CD4-positive, alpha-beta T cell treated with Interferon gamma for 1 hour (primary cell): ENCODE data around the gene UBASH3A.
"Not testable (repeated sequence)": the region's sequence is repeated elsewhere in the genome, so short reads cannot be mapped to it uniquely, and the experiment has no call there.

ENCODE experiments used
- DNase-seq: peaks from one replicate; pipeline ENCODE4 v3.0.0-alpha.2; 2020

Gene UBASH3A

DNA sequence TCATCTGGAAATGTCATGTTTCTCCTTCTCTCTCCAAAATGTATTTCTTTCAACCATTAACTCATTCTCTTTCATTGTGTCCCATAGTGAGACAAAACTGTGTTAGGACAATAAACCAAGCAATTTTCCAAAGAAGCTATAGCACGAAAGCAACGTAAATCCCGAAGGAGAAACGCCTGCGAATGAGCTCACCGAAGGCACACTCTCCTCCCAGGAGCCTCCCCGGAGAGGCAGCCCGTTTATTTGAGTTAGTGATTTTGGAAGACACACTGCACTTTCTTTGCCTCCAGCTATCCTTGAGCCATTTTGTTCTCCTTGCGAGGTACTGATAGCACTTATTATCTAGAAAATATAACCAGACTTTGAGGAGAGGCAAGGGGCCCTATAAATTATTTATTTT is 51.1 kb downstream of the UBASH3A start:
- DNase-seq, result no peak

DNA sequence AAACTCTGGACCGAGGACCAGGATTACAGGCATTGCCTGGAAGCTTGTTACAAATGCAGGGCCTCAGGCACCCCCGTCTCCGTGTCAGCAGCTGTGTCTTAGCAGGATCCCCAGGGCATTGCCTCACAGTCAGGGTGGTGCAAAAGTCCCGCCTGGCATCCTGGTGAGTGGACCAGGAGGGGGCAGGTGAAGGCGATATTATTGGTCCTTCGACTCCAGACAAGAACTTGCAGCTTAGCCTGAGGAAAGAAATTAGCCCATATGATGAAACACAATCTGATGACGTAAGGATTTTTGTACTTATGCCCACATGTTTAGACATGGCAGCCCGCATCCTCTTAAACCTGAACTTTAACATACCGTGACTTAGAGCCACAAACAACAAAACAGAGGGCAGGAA is 51.5 kb downstream of the UBASH3A start:
- no peak for DNase-seq

DNA sequence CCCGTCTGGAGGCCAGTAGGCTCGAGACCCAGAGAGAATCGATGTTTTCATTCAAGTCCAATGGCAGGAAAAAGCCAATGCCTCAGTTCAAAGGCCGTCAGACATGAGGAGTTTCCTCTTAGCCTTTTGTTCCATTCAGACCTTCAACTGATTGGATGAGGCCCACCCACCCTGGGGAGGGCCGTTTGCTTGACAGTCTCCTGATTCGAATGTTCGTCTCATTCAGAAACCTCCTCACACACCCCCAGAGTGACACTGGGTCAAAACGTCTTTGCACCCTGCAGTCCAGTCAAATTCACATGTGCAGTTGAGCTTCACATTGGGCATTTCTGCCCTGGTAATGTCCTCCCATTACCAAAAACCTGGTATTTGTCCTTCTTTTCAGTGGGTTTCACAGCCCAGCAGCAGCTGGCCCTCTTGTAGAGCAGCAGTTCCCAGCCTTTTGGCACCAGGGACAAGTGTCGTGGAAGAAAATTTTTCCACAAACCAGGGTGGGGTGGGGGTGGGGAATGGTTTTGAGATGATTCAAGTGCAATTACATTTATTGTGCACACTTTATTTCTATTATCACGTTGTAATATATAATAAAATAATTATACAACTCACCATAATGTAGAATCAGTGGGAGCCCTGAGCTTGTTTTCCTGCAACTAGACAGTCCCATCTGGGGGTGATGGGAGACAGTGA is 52.2 kb downstream of the UBASH3A start:
- DNase-seq, result no peak

DNA sequence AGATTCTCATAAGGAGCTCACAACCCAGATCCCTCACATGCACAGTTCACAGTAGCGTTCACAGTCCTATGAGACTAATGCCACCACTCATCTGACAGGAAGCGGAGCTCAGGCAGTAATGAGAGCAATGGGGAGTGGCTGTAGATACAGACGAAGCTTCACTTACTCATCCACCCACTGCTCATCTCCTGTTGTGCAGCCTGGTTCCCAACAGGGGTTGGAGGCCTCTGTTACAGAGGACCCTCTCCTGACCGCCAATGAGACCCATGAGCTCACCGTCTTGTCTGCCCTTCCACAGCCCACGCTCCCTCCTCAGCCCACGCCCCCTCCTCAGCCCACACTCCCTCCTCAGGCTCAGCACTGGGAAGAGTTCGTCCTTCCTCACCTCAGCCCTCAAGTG is 52.8 kb downstream of the UBASH3A start:
- DNase-seq, result peak; percentile 8

DNA sequence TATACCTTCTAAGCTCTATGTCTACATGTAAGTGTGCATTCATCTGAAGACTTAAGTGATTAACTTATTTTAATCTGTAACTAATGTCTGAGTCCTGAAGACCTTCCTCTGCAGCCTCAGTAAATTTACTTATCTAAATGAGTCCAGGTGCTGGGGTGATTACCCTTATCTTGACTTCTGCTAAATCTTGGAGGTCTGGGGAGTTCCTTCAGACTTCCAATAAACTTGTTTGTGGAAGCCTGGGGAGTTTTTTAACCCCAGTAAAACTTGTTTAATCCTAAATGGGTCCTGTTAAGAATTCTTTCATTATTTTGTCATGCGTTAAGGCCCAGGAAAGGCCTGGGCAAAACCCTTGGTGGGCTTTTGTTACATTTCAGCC is 55.4 kb downstream of the UBASH3A start:
- DNase-seq, result no peak

DNA sequence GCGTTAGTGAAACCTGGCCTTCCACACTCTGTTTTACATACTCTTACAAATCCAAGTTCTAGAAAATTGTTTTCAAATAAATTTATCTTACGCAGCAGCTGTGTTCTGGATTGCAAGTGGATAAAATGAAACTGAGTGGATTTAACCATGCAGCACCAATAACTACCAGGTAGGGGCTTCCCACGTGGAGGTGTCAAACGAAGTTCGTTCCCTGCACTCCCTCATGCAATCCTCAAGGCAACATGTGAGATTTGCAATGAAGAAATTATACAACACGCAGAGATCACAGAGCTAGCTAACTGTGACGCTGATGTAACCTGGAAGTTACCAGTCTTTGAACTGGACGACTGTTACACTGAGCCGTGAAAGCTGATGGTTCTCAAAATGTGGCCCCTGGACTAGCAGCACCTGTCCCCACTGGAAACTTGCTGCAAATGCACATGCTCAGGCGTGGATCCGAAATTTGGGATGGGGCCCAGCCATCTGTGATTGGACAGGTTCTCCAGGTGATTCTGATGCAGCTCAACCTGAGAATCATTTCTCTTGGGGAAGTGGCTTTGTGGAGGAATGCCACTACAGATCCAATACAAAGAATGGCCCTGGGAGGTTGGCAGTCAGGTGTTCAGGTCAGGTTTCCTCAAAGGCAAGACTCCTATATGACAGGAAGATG is 56.0 kb downstream of the UBASH3A start:
- DNase-seq, result no peak

DNA sequence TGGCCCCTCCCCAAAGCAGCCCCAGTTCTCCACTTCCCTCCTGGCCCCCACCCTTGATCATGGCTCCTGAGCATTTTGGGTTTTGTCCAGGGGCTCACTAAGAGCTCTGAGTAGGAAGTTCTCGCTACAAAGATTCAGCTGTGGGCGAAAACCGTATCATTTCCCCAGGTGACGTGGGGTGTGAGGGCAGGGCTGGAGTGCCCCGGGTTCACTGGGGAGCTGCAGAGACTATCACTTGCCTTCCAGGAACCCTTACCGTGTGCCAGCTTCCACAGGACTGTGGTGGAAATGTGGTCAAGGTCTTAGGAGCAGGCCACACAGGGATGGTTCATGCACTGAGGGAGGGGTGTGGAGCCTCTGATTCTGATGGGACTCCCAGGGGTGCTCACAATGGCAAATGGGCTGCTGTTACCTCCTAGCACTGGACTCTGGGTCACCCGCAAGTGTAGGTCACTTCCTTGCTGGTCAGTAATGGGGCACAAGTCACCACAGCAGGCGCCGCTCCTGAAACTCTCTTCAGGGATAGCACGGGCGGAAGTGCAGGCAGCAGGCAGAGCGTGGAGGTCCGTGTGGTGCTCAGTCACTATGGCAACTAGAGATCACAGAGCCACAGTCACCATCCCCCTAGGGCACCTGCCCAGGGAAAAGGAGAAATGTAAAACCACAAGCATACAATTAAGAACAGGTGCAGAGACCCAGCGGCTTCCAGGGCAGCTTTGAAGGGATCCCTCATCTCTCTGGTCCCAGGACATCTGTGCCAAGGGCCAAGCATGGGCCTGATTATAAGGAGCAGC is 56.9 kb downstream of the UBASH3A start:
- DNase-seq, result peak; percentile 82

DNA sequence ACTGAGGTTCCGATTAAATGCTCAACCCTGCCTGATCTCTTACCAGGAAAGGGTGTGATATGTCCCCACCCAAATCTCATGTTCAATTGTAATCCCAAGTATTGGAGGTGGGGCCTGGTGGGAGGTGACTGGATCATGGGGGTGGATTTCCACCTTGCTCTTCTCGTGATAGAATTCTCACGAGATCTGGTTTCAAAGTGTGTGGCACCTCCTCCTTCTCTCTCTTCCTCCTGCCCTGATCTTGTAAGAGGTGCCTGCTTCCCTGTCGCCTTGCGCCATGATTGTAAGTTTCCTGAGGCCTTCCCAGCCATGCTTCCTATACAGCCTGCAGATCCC is 57.5 kb downstream of the UBASH3A start:
- DNase-seq, result no peak

DNA sequence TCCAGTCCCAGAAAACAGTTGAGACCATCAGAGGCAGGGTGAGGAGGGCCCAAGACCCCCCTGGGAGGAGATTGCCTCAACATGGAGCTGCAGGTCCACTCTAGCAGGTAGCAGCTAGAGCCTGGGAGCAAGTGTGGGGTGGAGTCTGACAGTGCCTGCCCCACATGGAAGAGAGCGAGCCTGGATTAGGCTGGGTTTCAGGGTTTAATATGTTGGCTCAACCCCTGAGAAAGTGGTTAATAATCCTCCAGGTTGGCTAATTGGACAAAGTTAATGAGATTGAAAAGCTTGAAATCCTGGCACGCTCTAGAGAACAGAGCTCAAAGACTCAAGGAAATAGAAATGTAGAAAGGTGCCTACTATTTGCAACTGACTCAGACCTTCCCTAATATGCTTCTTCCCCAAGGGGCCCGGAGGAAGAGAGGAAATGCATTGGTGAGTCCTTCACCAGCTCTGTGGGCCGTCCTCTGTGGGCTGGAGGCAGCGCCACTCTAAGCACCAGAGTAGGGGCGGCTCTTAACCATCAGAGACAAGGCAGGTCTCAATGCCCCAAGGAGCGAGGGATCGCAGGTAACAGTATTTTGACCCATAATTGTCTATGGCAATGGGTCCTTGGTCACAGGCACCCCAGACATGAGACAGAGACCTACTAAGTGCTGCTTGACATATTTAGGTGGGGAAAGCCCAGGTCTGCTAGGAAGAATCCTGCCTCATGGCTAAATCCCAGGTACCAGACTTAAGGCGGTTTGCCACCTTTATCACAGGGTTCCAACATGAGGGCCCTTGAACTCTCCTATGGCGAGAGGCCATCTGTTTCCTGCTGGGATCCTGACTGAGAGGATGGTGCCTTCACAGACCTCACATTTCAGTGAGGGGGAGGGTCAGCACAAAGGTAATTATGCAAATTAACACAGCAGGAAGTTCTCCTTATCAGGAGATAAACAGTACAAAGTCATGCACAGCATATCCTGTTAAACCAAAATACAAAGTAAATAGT is 58.5 kb downstream of the UBASH3A start:
- no peak for DNase-seq

DNA sequence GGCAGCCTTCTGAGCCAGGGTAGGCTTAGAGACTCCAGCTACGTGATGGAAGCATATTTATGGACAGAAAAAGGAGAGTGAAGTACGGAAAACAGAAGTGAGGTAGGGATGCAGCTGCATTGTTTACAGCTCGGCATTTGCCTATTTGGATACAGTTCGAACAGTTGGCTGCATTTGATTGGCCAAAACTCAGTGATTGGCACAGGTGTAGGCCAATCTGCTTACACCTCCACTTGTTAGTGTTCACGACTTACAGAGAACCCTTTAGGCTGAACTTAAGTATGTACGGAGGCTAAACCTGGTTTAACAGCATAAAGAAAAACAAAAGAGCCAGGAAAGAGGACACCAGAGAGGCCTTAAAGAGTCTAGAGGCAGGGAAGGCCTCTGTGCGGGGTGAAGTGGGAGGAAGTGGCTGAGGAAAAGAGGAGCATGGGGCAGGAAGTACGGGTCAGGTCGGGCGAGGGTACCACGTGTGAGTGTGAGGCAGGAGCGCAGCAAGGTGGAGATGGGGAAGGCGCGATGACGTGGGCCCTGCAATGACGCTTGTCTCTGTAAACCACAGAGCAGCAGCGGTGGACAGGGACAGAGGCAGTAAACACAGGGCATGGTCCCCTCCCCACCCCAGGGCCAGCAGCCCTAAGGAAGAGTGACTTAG is 60.3 kb downstream of the UBASH3A start:
- DNase-seq, result peak; percentile 82

DNA sequence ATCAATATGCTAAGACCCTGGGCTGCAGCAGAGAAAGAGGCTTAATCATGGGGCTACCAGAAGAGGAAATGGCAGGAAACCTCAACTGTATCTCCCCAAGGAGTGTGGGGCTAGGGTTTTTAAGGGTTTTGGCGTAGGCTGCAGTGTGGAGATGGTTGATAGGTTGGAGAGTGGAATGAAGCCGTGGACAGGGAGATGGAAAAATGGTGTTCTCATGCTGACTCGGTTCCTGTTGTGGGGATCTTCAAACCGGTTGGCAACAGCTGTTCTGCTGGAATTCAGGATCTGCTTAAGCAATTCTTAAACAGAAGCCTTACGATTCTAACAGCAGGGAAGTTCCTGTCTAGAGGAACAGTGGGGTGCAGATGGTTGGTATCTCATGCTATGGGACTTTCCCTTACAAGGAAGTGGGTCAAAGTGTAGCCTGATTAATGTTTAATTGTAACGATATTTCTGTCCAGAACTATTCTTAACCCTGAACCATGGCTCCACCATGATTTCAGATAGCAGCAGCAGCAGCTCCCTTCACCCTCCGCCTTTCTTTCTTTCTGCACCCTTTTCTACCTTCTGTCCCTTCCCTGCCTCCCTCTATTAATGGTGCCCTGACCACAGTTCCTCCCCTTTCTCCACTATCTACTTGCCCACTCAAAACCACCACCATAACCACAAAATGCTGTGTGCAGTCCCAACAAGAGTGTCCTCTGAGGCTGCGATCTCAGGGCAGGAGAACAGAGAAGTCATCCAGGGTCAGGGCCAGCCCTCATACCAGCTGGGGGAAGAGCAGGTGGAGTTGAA is 61.5 kb downstream of the UBASH3A start:
- DNase-seq, result no peak

DNA sequence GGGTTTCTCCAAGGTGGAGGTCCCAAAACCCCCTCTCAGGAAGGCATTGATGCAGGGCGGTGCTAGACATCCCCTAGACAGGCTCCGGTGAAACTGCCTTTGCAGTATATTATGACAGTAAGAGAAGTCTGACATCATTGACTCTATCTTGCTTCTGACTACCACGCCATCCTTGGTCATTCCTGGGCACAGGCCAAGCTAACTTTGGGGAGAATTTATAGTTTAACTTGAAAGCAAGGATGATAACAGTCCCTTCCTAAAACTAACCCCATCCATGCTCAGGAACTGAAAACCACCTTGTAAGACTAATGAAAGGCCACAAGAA is 62.1 kb downstream of the UBASH3A start:
- DNase-seq, result no peak

DNA sequence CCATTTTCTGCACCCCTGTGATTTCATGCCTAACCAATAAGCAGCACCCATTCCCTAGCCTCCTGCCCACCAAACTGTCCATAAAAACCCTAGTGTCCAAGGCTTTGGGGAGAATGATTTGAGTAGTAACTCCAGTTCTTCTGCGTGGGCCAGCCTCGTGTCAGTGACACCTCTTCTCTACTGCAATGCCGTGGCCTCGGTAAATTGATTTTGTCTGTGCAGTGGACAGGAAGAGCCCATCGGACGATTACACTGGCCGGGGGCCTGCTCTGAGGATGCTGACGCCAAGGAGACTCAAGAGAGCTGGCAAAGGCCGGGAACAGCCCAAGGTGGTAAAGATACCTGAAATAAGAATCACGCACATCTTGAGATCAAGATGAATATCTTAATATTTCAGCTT is 63.0 kb downstream of the UBASH3A start:
- no peak for DNase-seq

DNA sequence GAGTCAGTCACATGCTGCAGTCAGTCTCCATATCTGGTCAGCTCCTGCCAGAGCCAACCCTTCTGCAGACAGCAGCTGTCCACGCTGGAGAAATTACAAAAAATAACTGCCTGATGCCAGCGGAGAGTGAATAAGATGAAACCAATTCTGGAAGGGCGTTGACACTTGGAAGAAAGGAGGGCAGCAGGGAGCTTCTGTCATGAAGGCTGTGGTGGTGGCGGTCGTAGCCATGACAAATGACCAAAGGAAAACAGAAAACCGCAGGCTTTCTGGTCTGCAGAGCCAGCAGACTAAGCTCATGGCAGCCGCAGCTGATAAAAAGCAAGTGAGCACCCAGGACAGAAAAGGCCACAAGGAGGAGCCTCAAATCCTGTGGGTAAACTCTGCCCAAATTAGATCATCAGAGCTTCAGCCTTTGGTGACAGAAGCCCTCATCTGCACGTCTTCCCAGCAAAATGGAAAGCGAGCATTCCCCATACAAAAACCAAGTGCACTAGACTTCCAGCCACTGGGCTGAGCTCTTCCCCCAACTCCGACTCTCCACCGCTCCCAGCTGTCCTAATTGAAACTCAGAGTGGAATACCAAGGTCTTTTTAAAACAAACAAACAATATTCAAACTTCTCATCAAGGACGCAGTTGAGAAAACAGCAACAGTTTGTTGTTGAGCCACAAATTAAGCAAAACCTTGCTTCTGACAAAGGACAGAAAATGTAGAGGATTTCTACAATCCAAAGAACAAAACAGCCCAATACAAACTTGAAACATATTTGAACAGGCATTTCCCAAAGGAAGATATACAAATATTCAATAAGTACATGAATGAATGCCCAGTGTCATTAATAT is 63.7 kb downstream of the UBASH3A start:
- DNase-seq, result no peak

DNA sequence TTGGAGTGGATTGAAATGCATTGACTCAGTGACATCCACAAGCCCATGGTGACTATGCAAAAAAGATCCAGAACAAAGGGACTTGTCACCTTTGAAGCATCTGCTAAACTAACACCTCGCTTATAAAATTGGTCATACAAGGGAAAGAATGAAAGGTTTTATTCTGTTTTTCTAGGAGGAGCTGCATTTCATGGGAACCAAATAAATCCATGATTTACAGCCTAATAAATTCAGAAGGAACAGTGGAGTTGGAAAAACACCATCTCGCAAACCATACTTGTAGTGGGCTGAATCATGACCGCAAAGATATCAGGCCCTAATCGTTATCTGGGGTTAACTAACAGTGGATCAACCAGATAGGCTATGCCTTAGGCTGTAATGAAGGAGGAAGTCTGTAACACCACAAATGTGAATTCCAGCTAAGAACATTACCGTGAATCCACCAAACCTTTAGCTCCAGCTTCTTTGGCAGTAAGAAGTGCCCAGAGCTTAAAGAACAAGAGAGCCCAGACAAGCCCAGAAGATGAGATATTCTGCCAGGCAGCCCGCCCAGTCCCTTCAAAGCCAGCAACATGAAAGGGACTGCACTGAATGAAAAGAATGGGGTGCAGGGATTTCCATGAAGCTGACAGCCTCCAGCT is 64.9 kb downstream of the UBASH3A start:
- no peak for DNase-seq

DNA sequence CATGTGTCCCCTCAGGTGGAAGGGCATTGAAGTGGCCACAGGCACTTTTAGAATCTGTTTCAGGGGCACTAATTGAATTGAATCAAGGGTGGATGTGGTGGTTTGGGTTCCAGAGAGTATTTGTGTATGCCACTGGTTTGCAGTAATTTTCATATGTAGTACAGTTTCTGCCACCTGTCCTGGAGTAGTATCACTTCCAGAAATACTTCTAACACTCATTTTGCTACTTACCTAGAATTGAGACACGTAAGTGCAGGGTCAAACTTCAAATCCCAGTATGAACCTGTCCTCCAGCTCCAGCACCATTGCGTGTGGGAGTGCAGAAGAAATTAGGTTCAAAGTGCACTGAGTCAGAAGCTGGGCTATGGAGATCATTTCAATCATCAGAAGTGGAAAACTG is 65.6 kb downstream of the UBASH3A start:
- no peak for DNase-seq

DNA sequence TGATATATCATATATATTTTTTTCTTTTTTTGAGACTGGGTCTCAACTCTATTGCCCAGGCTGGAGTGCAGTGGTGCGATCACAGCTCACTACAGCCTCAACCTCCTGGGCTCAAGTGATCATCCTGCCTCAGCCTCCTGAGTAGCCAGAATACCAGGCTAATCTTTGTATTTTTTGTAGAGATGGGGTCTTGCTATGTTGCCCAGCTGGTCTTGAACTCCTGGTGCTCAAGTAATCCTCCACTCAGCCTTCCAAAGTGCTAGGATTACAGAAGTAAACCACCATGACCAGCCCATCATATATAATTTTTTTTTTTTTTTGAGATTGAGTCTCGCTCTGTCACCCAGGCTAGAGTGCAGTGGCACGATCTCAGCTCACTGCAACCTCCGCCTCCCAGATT is 66.0 kb downstream of the UBASH3A start:
- not testable (repeated sequence) for DNase-seq

DNA sequence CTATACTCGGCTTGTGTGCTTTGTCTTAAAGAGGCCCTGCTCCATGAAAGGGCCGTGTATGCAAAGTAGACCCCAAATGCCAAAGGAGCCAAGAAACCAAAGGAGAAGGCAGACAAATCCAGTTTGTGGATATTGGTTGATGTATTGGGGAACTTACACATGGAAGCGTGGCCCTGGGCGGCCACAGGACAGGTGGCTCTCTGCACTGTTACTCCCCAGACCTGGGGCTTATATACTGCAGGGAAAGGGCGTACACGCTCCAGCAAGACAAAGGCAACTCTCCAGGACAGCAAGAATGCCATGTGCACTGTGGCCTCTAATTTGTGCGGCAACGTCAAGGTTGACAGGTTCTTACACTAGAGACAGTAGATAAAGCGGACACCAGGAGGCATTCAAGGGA is 67.5 kb downstream of the UBASH3A start:
- no peak for DNase-seq

DNA sequence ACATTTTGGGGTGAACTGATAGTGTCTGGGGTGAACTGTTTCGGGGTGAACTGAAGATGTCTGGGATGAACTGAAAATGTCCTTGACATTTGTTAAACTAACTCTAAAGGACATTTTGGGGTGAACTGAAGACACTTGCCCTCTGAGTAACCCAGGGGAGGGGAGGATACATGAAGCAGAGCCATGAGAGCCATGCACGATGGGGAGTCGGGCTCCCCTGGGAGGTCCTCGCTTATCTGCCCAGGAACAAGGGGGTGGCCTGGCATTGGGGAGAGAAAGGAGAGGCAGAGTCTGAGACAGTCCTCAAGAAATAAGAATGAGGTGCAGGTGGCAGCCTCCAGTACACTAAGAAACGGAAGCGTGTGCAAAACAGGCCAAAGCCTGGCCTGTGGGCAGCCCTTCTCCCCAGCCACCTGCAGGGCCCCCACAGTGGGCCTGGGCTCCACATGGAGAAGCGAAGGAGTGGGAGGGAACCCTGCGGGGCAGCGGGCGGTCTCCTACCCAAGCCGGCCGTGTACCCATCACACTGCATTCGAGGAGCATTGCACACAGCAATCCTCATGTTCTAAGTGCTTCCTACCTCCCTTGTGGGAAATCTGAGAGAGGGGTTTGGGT is 68.1 kb downstream of the UBASH3A start:
- DNase-seq, result no peak

DNA sequence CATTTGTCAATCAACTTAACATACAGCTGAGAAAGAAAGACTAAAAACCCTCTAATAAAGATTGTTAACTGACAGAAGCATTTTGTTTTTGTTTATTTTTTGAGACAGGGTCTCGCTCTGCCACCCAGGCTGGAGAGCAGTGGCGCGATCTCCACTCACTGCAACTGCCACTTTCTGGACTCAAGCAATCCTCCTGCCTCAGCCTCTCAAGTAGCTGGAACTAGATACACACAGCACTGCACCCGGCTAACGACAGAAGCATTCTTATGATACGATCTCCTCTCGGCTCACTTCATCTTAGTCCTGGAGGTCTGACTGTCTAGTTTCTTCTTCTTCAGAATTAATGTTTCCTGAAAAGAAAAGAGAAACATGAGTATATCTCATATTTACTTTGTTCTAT is 68.8 kb downstream of the UBASH3A start:
- no peak for DNase-seq
